CD4-positive, alpha-beta T cell (primary cell): ENCODE results near the gene NIPAL1. TPM values are rescaled to one million over a fixed set of nuclear protein-coding genes. Genes with fewer than 3 reads are reported as not detected.
"Not testable (repeated sequence)": the region's sequence is repeated elsewhere in the genome, so short reads cannot be mapped to it uniquely, and the experiment has no call there.

ENCODE experiments used
- ATAC-seq: fragments of 200-7000 bp; cut with Tn5 transposase; one replicate; pipeline ENCODE4 v1.10.0; 2022; ENCODE audit warnings: mild to moderate bottlenecking; ENCODE audit not compliant: poor library complexity
- CTCF ChIA-PET: fragments of 350-600 bp; sonication (Branson Sonifier 250); formaldehyde crosslinking; loops from one replicate; lab custom pipeline; 2021; ENCODE audit warnings: antibody characterized with exemption, inconsistent platforms; lab: Charles Lee
- POLR2A ChIA-PET: fragments of 350-600 bp; sonication (Branson Sonifier 250); formaldehyde crosslinking; loops from one replicate; lab custom pipeline; 2021; ENCODE audit warnings: antibody characterized with exemption, inconsistent platforms; lab: Charles Lee
- DNase-seq, 14 experiments: peaks; one replicate each; pipeline ENCODE4 v3.0.0-alpha.2; 2013 to 2020; ENCODE audit warnings: mixed read lengths in 2 of 14
- H3K27ac ChIP-seq, 2 donors: one replicate each; pipeline versions ENCODE4 v1.5.1 to v1.7.0; 2013; ENCODE audit warnings: low read length in 2 of 2, low read depth in 1 of 2, mild to moderate bottlenecking in 1 of 2
- H3K27me3 ChIP-seq, 2 experiments: 1 replicate in 1 of 2; 2 replicates in 1 of 2; pipeline versions ENCODE4 v1.6.1 to v1.7.0; 2013; ENCODE audit warnings: low read length in 2 of 2, control low read depth in 1 of 2, mild to moderate bottlenecking in 1 of 2, moderate library complexity in 1 of 2; ENCODE audit not compliant: insufficient read depth in 2 of 2, control insufficient read depth in 1 of 2
- H3K36me3 ChIP-seq: one replicate; pipeline ENCODE4 v1.6.1; 2013; ENCODE audit warnings: low read length, control low read depth; ENCODE audit not compliant: insufficient read depth
- H3K4me1 ChIP-seq: one replicate; pipeline ENCODE4 v1.6.1; 2013; ENCODE audit warnings: low read length, control low read depth; ENCODE audit not compliant: insufficient read depth
- H3K4me3 ChIP-seq: one replicate; pipeline ENCODE4 v1.5.1; 2013; ENCODE audit warnings: mild to moderate bottlenecking, low read length, moderate library complexity
- H3K9me3 ChIP-seq, 2 experiments: 1 replicate in 1 of 2; 2 replicates in 1 of 2; pipeline versions ENCODE4 v1.6.1 to v1.7.0; 2013; ENCODE audit warnings: low read length in 2 of 2, mild to moderate bottlenecking in 2 of 2, control low read depth in 1 of 2, moderate library complexity in 1 of 2; ENCODE audit not compliant: control insufficient read depth in 1 of 2, insufficient read depth in 1 of 2
- H3K27ac Mint-ChIP-seq: one replicate; pipeline ENCODE4 v1.8.0; 2020; ENCODE audit warnings: mixed read lengths
- H3K27me3 Mint-ChIP-seq: one replicate; pipeline ENCODE4 v1.8.0; 2021; ENCODE audit warnings: mixed read lengths
- H3K36me3 Mint-ChIP-seq: one replicate; pipeline ENCODE4 v1.8.0; 2021; ENCODE audit warnings: low read depth, mixed read lengths
- H3K4me1 Mint-ChIP-seq: one replicate; pipeline ENCODE4 v1.8.0; 2021; ENCODE audit warnings: low read depth, mixed read lengths
- H3K4me3 Mint-ChIP-seq: one replicate; pipeline ENCODE4 v1.8.0; 2020; ENCODE audit warnings: mild to moderate bottlenecking, mixed read lengths
- H3K9me3 Mint-ChIP-seq: one replicate; pipeline ENCODE4 v1.8.0; 2020; ENCODE audit warnings: mixed read lengths
- CTCF ChIP-seq: fragments of 200-600 bp; IDR thresholded peaks from one replicate; pipeline ENCODE4 v1.8.0; 2022; ENCODE audit warnings: antibody characterized with exemption, mild to moderate bottlenecking
- intact Hi-C, 2 experiments: fragments of 100-400 bp; cut with DNase I in 1 of 2; cut with micrococcal nuclease in 1 of 2; formaldehyde crosslinking; loops; one replicate each; pipeline versions ENCODE4 v1.15.1 to v1.9.0; 2023 to 2025; cut with DNase I, micrococcal nuclease
- total RNA-seq, 174 experiments: library from RNA in 2 of 174; stranded (reverse) in 2 of 174; gene quantifications; one replicate each; pipeline ENCODE4 v1.2.3 and lab custom pipeline; 2021 to 2026

NIPAL1 gene
- total RNA-seq, 2 experiments from 2014 or later, result 0.45 to 0.85 TPM

GRCh38 chr4:48005781-48006180 lies 10.8 kb upstream of the NIPAL1 start:
- no peaks in the 10 kb centered on the region for H3K4me1 ChIP-seq
- no peak overlapping the region for H3K27ac ChIP-seq
- H3K4me3 Mint-ChIP-seq, result no peak overlapping the region
- no peaks in the 10 kb centered on the region for H3K36me3 ChIP-seq
- H3K27ac Mint-ChIP-seq, result no peak overlapping the region
- ATAC-seq, result no peak
- H3K27me3 ChIP-seq, result peaks cover 0 to 5% of the 10 kb centered on the region in 2 experiments
- H3K27me3 Mint-ChIP-seq, result peaks cover 5% of the 10 kb centered on the region
- H3K4me1 Mint-ChIP-seq, result no peaks in the 10 kb centered on the region
- DNase-seq, result no peak
- H3K36me3 Mint-ChIP-seq, result no peaks in the 10 kb centered on the region
- no peak overlapping the region for H3K4me3 ChIP-seq
- H3K9me3 Mint-ChIP-seq, result no peaks in the 10 kb centered on the region
- intact Hi-C loops, result no loop called here
- TF ChIP-seq CTCF, result no peak
- H3K9me3 ChIP-seq, result peaks cover 0 to 8% of the 10 kb centered on the region in 2 experiments
- CTCF ChIA-PET, result no interaction called here
- POLR2A ChIA-PET, result no interaction called here

GRCh38 chr4:48008021-48008596 lies 8.5 kb upstream of the NIPAL1 start:
- H3K9me3 ChIP-seq, result peaks cover 0 to 8% of the 10 kb centered on the region in 2 experiments
- no peak overlapping the region for H3K27ac Mint-ChIP-seq
- no peak for TF ChIP-seq CTCF
- no peak overlapping the region for H3K27ac ChIP-seq
- no peaks in the 10 kb centered on the region for H3K4me1 ChIP-seq
- H3K36me3 ChIP-seq, result no peaks in the 10 kb centered on the region
- peaks cover 0 to 5% of the 10 kb centered on the region in 2 experiments for H3K27me3 ChIP-seq
- no peak for DNase-seq
- H3K4me1 Mint-ChIP-seq, result no peaks in the 10 kb centered on the region
- H3K4me3 ChIP-seq, result no peak overlapping the region
- no peaks in the 10 kb centered on the region for H3K9me3 Mint-ChIP-seq
- POLR2A ChIA-PET, result no interaction called here
- peaks cover 17% of the 10 kb centered on the region for H3K27me3 Mint-ChIP-seq
- no peak overlapping the region for H3K4me3 Mint-ChIP-seq
- intact Hi-C loops, result no loop called here
- no peaks in the 10 kb centered on the region for H3K36me3 Mint-ChIP-seq
- CTCF ChIA-PET, result no interaction called here
- no peak for ATAC-seq

GRCh38 chr4:48010906-48011305 lies 5.7 kb upstream of the NIPAL1 start:
- POLR2A ChIA-PET, H3K36me3 ChIP-seq, H3K27ac Mint-ChIP-seq, H3K4me3 ChIP-seq, H3K27me3 ChIP-seq, H3K4me3 Mint-ChIP-seq, H3K4me1 Mint-ChIP-seq, H3K4me1 ChIP-seq, H3K9me3 ChIP-seq, H3K36me3 Mint-ChIP-seq, H3K27ac ChIP-seq, ATAC-seq, H3K9me3 Mint-ChIP-seq, DNase-seq: not testable (repeated sequence)
- CTCF ChIA-PET, result interaction anchor here (0.7 kb wide), 1 partner anchor 22 kb away, joined by 3 read pairs; no protein-coding TSS in a partner anchor
- peaks cover 28% of the 10 kb centered on the region for H3K27me3 Mint-ChIP-seq
- intact Hi-C loops, result loop anchor here in 1 of 2 experiments (10.0 kb wide), 1 partner anchor 546 kb away; the partner anchor contains the start of gene COMMD8

- H3K4me3 Mint-ChIP-seq, result no peak overlapping the region
- no peak for TF ChIP-seq CTCF
- Histone ChIP-seq H3K27ac (no peak overlapping the region), H3K36me3 (no peaks in the 10 kb centered on the region), H3K4me1 (peaks cover 13% of the 10 kb centered on the region), H3K27me3 (peaks cover 5 to 9% of the 10 kb centered on the region in 2 experiments), H3K9me3 (peaks cover 0 to 4% of the 10 kb centered on the region in 2 experiments), H3K4me3 (no peak overlapping the region)
- peaks cover 30% of the 10 kb centered on the region for H3K27me3 Mint-ChIP-seq
- ATAC-seq (no peak), DNase-seq (no peak)
- H3K9me3 Mint-ChIP-seq, result no peaks in the 10 kb centered on the region
- H3K36me3 Mint-ChIP-seq, result no peaks in the 10 kb centered on the region
- no peak overlapping the region for H3K27ac Mint-ChIP-seq
- POLR2A ChIA-PET, result no interaction called here
- peaks cover 8% of the 10 kb centered on the region for H3K4me1 Mint-ChIP-seq
- CTCF ChIA-PET, result no interaction called here
- intact Hi-C loops, result loop anchor here in 1 of 2 experiments (10.0 kb wide), 1 partner anchor 547 kb away; the partner anchor contains the start of gene COMMD8
Observed at GRCh38 chr4:48011722-48012121, 4.8 kb upstream of the NIPAL1 start.
